GM23248 (cell line): ENCODE results near the gene LAMTOR2. TPM values are rescaled to one million over a fixed set of nuclear protein-coding genes. Genes with fewer than 3 reads are reported as not detected.
A peak's percentile ranks its signal among the peaks of the same experiment; 100 is the strongest.

Source experiments
- DNase-seq: peaks from one replicate; pipeline ENCODE4 v3.0.0-alpha.2; 2015
- H2AFZ ChIP-seq: fragments of 200-600 bp; sonication (generic); 2 replicates; pipeline ENCODE4 v1.6.1; 2016; ENCODE audit warnings: antibody characterized with exemption
- H3F3A ChIP-seq: fragments of 200-600 bp; sonication (generic); 2 replicates; pipeline ENCODE4 v1.6.1; 2016; ENCODE audit warnings: mild to moderate bottlenecking, antibody characterized with exemption, mixed run types; ENCODE audit not compliant: insufficient read depth
- H3K27ac ChIP-seq: fragments of 200-600 bp; sonication (generic); 2 replicates; pipeline ENCODE4 v1.5.1; 2016; ENCODE audit warnings: mild to moderate bottlenecking
- H3K27me3 ChIP-seq: fragments of 200-600 bp; sonication (generic); replicated peaks from 2 replicates; pipeline ENCODE4 v1.6.1; 2016; ENCODE audit warnings: mild to moderate bottlenecking; ENCODE audit not compliant: insufficient read depth
- H3K36me3 ChIP-seq: fragments of 200-600 bp; sonication (generic); 2 replicates; pipeline ENCODE4 v1.6.1; 2016; ENCODE audit warnings: low read depth, mild to moderate bottlenecking
- H3K4me1 ChIP-seq: fragments of 200-600 bp; sonication (generic); 2 replicates; pipeline ENCODE4 v1.6.1; 2016; ENCODE audit warnings: mild to moderate bottlenecking; ENCODE audit not compliant: insufficient read depth
- H3K4me2 ChIP-seq: fragments of 200-600 bp; sonication (generic); one replicate; pipeline ENCODE4 v1.6.1; 2016; ENCODE audit warnings: mild to moderate bottlenecking; ENCODE audit not compliant: unreplicated experiment
- H3K4me3 ChIP-seq: fragments of 200-600 bp; sonication (generic); 2 replicates; pipeline ENCODE4 v1.5.1; 2016; ENCODE audit warnings: mild to moderate bottlenecking
- H3K79me2 ChIP-seq: fragments of 200-600 bp; sonication (generic); 2 replicates; pipeline ENCODE4 v1.6.1; 2016; ENCODE audit warnings: mild to moderate bottlenecking; ENCODE audit not compliant: insufficient read depth
- H3K9ac ChIP-seq: fragments of 200-600 bp; sonication (generic); 2 replicates; pipeline ENCODE4 v1.6.1; 2016; ENCODE audit warnings: mild to moderate bottlenecking
- H3K9me2 ChIP-seq: fragments of 200-600 bp; sonication (generic); 2 replicates; pipeline ENCODE4 v1.6.1; 2016; ENCODE audit warnings: mixed run types, mild to moderate bottlenecking, moderate library complexity; ENCODE audit not compliant: insufficient read depth
- H3K9me3 ChIP-seq: fragments of 200-600 bp; sonication (generic); one replicate; pipeline ENCODE4 v1.6.1; 2017; ENCODE audit warnings: low read depth
- H4K20me1 ChIP-seq: fragments of 200-600 bp; sonication (generic); 2 replicates; pipeline ENCODE4 v1.6.0; 2016; ENCODE audit not compliant: insufficient read depth
- EZH2 ChIP-seq: fragments of 200-600 bp; sonication (generic); IDR thresholded peaks from 2 replicates; pipeline ENCODE4 v1.6.1; 2018; ENCODE audit warnings: antibody characterized with exemption, mild to moderate bottlenecking; ENCODE audit not compliant: insufficient read depth, poor library complexity, severe bottlenecking
- EZH2phosphoT487 ChIP-seq: fragments of 200-600 bp; sonication (generic); IDR thresholded peaks from 2 replicates; pipeline ENCODE4 v1.6.1; 2018; ENCODE audit warnings: antibody characterized with exemption, moderate library complexity, mild to moderate bottlenecking, low read depth; ENCODE audit not compliant: insufficient read depth
- WGBS, 2 experiments: methylation state at CpG; one replicate each; pipeline ENCODE4 v1.1.6; 2015 to 2017; ENCODE audit warnings: low lambda C conversion rate in 2 of 2, low coverage in 1 of 2; ENCODE audit errors: missing lambda C conversion rate in 2 of 2; 5-methylcytosine and 5-hydroxymethylcytosine counted together
- in situ Hi-C: fragments of 300-500 bp; cut with MboI; formaldehyde crosslinking; loops from 2 replicates; pipeline ENCODE4 v1.15.0; 2020
- polyA plus RNA-seq: library from polyadenylated mRNA; unstranded; fragments of >200 nt; fragmentation: Nextera tagmentation; extraction: Ambion mirVana; gene quantifications from 2 replicates; pipeline ENCODE4 v1.2.1, GENCODE V29; 2016
- total RNA-seq: library from RNA; depleted of rRNA; stranded (reverse); fragments of >200 nt; shearing (Covaris generic); gene quantifications from 2 replicates; pipeline ENCODE4 v1.2.3, GENCODE V29; 2014

Gene LAMTOR2
- total and polyA plus RNA-seq, 2 experiments from 2014 or later: 41.3 to 143 TPM

DNA sequence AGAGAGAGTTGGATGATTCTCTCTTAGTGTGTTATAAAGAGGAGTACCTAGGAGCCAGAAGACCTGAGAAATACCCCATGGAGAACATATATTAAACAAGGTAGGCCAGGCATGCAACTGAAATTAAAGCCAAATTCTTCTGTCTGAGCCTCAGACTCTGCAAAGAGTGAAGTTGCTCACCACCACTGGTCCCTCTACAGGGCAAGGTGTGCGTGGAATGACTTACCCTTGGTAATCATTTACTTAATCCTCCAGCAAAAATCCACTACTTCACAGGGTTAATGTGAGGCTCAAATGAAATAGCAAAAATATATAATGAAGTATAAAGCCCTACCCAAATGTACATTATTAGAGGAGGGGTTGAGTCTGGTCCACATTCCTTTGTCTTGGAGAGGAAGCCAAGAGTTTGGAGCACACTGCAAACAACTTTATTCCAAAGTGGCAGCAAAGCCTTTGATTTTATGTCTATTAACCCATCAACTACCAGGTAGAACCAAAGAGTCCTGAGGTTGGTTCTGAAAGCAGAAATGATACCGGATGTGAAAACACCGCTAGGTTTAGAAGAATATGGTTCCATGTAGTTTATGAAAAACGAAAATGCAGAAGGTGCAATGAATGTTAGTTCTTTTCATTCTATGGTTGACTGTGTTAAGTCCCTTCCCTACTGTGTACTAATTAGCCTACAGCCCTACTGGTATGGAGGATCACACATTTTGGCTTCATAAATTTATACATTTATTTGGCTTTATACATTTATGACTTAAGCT lies 42.3 kb upstream of the LAMTOR2 start:
- H3K36me3 ChIP-seq: peaks cover 65% of the 10 kb centered on the region
- WGBS, 2 experiments: 85 to 87% methylated on average over 4 of the region's 4 CpGs

DNA sequence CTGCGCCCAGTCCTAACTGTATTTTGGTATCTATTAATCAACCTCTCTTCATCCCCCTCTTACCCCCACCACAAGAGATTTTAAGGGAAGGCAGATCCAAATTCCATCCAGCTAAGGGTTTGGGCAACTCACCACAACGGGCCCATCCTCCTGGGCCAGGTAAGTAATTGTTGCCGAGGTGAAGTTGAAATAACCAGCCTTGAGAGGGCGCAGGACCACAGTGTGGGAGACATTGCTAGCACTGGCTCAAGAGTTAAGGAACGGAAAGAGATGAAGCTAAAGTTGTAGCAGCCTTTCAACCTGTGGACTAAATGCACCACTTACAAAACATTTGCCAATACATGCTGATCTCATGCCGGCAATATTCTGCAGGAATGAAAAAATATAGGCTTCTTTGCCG lies 39.8 kb upstream of the LAMTOR2 start:
- Histone ChIP-seq H4K20me1 (0 out of 2 replicates have a peak, but pooled peaks cover 4% of the 10 kb centered on the region), H2AFZ (no peak overlapping the region), H3K9me2 (no peaks in the 10 kb centered on the region), H3F3A (peaks cover 36% of the 10 kb centered on the region), H3K9me3 (no peaks in the 10 kb centered on the region), H3K27ac (no peak overlapping the region), H3K4me2 (no peak overlapping the region), H3K36me3 (peaks cover 75% of the 10 kb centered on the region), H3K27me3 (no peaks in the 10 kb centered on the region), H3K9ac (no peak overlapping the region), H3K4me1 (0 out of 2 replicates have a peak, but pooled peaks cover 9% of the 10 kb centered on the region), H3K79me2 (peaks cover 75% of the 10 kb centered on the region), H3K4me3 (no peak overlapping the region)
- no peak for DNase-seq
- WGBS, 2 experiments: 85 to 86% methylated on average over 7 of the region's 7 CpGs
- in situ Hi-C loops: no loop called here
- TF ChIP-seq EZH2phosphoT487: no peak
- TF ChIP-seq EZH2: no peak

More for the DNA sequence above, 42.3 kb upstream of the LAMTOR2 start:
- Histone ChIP-seq H3K4me3 (no peak overlapping the region), H4K20me1 (0 out of 2 replicates have a peak, but pooled peaks cover 4% of the 10 kb centered on the region), H3K79me2 (peaks cover 50% of the 10 kb centered on the region), H3K9me2 (no peaks in the 10 kb centered on the region), H3F3A (peaks cover 51% of the 10 kb centered on the region), H2AFZ (no peak overlapping the region), H3K4me1 (no peaks in the 10 kb centered on the region), H3K4me2 (no peak overlapping the region), H3K9me3 (no peaks in the 10 kb centered on the region), H3K27me3 (no peaks in the 10 kb centered on the region), H3K27ac (no peak overlapping the region), H3K9ac (no peak overlapping the region)
- DNase-seq: no peak
- TF ChIP-seq EZH2phosphoT487: no peak
- no peak for TF ChIP-seq EZH2
- in situ Hi-C loops: no loop called here

DNA sequence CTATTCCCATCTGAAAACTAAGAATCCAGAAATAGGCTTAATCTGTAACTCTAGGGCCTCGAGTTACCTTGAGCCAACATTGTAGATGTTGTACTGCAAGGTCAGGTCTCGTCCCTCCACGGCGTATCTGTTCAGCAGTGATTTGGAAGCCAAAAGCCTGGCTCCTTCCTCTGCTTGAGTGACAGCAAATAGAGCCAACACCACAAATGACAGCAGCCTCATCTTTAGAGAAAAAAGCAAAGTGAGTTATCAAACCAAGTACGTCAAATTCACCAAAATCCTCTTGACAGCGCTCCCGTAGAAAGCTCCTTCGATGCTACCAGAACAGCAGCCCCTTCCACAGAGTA lies 34.7 kb upstream of the LAMTOR2 start:
- 26 to 31% methylated on average over 8 of the region's 8 CpGs for WGBS, 2 experiments
- H3K4me2 ChIP-seq: peak overlapping the region; percentile 75
- H3F3A ChIP-seq: peaks cover 2% of the 10 kb centered on the region; the same call in 1 of the 2 replicates
- no peaks in the 10 kb centered on the region for H3K9me2 ChIP-seq
- H3K4me1 ChIP-seq: 0 out of 2 replicates have a peak, but pooled peaks cover 10% of the 10 kb centered on the region
- H3K4me3 ChIP-seq: peak overlapping the region; percentile 86
- no peaks in the 10 kb centered on the region for H3K27me3 ChIP-seq
- no peaks in the 10 kb centered on the region for H3K9me3 ChIP-seq
- peaks cover 29% of the 10 kb centered on the region for H3K36me3 ChIP-seq
- TF ChIP-seq EZH2 (no peak), EZH2phosphoT487 (no peak)
- no peak for DNase-seq
- H4K20me1 ChIP-seq: no peaks in the 10 kb centered on the region
- in situ Hi-C loops: no loop called here
- H2AFZ ChIP-seq: peak overlapping the region; percentile 79; the same call in 1 of the 2 replicates
- no peak overlapping the region for H3K27ac ChIP-seq
- peaks cover 54% of the 10 kb centered on the region for H3K79me2 ChIP-seq
- H3K9ac ChIP-seq: peak overlapping the region; percentile 83

DNA sequence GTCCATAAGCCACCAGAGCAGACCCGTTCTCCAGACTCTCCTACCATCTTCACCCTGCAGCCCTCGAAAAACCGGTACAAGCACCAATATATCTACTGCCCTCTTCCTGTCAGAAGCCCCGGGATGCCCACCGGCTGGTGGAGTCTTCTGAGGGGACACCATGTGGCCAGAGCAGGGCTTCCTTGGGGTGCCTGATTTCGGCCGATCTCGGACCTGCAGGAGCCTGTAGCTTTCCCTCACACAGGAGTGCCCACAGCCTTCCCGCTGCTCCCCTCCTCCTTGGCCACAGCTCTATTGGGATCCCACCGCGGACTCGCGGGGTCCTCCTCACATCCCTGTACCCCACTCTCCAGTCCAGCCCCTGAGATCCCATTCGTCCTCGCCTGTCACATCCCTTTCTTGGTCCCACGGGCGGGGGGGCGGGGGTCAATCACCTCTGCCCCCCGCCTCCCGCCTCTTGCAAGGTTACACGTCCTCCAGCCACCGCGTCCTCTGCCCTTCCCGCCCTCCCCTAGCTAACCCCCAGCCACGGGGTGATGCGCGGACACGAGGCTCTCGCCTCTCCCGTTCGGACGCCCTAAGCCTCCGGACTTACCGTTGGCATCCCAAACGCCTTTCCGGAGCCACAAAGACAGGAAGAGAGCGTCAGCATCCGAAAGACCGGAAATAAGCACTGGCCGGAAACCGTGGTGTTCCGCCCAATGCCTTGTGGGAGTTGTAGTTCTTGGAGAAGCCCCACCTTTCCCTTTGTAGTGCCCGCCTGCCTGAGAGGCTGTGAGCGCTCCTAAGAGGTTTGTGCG lies 34.1 kb upstream of the LAMTOR2 start, which contains the start of gene SSR2:
TSS of gene SSR2 (minus strand) at position 659 of the 800 bp plus-strand sequence. CDS start 784 bp downstream, outside the sequence.
- no peaks in the 10 kb centered on the region for H3F3A ChIP-seq
- H3K4me1 ChIP-seq: 0 out of 2 replicates have a peak, but pooled peaks cover 10% of the 10 kb centered on the region
- peaks cover 28% of the 10 kb centered on the region for H3K36me3 ChIP-seq
- DNase-seq: peak; percentile 97
- peak within 1 kb of the TSS; percentile 86 for H3K4me3 ChIP-seq
- 0 out of 2 replicates have a peak within 1 kb of the TSS, but pooled peaks have one; percentile 4 for H3K27ac ChIP-seq
- peak within 1 kb of the TSS; percentile 79 for H2AFZ ChIP-seq
- no peaks in the 10 kb centered on the region for H3K9me3 ChIP-seq
- no peaks in the 10 kb centered on the region for H4K20me1 ChIP-seq
- H3K27me3 ChIP-seq: no peaks in the 10 kb centered on the region
- peak within 1 kb of the TSS; percentile 77 for H3K4me2 ChIP-seq
- no peaks in the 10 kb centered on the region for H3K9me2 ChIP-seq
- H3K9ac ChIP-seq: peak within 1 kb of the TSS; percentile 83
- in situ Hi-C loops: no loop called here
- 1% methylated on average over 34 to 45 of the region's 45 CpGs for WGBS, 2 experiments
- TF ChIP-seq EZH2: no peak
- no peak for TF ChIP-seq EZH2phosphoT487
- H3K79me2 ChIP-seq: peaks cover 50% of the 10 kb centered on the region
